D341Med (cell line): Measurements from ENCODE around the gene BTG3.

Source experiments
- DNase-seq: peaks from one replicate; pipeline ENCODE4 v3.0.0; 2012; ENCODE audit warnings: low spot score

BTG3 gene

GRCh38 chr21:17585875-17586450 lies 26.7 kb downstream of the BTG3 start:
- DNase-seq = peak; percentile 38

DNA sequence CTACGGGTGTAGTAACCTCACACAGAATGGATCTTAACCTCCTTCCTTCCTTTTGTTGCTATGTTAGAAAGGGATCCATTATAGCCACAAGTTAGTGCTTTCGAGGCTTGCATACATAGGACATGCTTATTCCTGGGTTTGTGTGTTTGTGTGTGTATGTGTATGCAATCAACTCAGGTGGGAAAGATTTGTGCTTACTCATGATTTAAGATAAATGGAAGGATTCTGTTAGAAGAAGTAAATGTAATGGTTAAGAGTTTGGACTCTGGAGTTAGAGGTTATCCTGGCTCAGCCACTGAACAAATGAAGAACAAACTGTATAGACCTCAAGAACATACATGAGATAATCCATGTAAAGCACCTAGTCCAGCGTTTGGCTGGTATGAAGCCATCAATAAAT lies 28.8 kb downstream of the BTG3 start:
- DNase-seq = no peak

- DNase-seq = no peak
These were observed 32.4 kb downstream of the BTG3 start for GRCh38 chr21:17580319-17580718.

DNA sequence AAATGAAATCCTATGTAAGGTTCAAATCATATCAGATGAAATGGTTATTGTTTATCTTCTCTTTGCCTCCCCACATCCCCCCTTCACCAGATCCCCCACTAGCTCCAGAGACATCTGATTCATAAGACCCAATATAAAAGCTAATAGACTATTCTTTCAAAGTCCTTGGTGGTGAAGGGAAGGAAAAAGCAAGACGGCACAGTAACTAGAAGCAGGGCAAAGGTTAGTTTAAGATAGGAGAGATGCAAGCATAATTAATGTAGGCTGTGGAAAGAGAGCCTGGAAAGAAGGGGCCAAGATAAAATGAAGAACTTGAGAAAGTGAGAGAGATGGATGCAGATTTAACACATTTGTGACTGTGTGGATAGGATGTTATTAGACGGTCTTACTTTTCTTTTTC lies 33.8 kb downstream of the BTG3 start:
- DNase-seq = no peak

DNA sequence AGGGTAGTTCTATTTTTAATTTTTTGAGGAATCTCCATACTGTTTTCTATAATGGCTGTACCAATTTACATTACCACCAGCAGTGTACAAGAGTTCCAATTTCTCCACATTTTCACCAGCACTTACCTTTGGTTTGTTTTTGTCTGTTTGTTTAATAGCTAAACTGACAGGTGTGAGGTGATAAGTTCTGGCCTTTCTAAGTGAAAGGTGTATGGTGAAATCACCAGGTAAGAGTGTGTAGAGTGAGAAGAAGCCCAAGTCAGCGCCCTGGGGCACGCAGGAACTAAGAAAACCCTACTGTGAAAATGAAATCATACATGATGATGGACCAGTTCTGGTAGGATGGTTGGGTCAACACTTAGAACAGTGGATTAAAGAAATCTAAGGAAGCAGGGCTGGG lies 34.5 kb downstream of the BTG3 start:
- no peak for DNase-seq

GRCh38 chr21:17577701-17578100 lies 35.0 kb downstream of the BTG3 start:
- DNase-seq = no peak

DNA sequence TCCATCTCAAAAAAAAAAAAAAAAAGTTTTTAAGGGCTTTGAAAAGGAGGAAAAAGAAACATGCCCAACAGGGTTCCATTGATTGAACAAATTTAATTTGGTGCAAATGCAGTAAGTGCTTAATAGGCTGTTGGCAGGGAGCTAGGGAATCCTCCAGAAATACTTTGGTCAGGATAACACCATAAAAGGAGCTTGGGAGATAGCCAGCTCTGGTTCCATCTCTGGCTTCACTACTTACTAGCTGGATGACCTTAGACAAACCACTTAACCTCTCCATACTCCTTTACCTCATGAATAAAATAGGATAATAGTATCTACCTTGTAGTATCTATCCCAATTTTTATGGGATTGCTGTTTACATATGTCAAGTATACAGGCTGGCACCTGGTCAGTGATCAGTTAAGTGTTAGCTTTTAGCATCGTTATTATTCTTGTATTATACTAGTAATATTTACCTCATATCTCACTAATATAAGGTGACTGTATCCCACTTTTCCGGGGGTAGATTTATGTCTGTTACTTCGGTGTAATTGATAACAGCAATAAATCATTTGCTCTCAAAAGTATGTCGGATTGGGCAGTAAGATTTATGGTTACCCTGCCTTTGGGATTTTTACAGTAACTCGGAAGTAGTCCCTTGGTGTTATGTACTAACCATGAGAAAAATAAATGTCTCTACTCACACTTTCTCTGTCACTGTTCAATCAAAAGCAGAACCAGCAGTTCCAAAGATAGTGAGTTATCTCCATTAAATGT lies 36.4 kb downstream of the BTG3 start:
- DNase-seq = no peak

DNA sequence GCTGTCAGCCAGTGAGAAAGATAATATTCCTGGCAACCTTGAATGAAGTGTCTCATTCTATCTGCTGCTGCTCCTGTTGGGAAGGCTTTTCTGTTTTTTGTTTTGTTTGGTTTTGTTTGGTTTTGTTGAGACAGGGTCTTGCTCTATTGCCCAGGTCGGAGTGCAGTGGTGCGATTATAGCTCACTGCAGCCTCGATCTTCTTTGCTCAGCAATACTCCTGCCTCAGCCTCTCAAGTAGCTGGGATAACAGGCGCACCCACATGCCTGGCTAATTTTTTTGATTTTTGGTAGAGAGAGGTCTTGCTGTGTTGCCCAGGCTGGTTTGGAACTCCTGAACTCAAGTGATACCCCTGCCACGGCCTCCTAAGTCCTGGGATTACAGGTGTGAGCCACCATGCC lies 37.6 kb downstream of the BTG3 start:
- no peak for DNase-seq

- no peak for DNase-seq
These were observed 40.3 kb downstream of the BTG3 start for GRCh38 chr21:17572431-17572830.

- no peak for DNase-seq
These were observed 41.9 kb downstream of the BTG3 start for GRCh38 chr21:17570786-17571185.

GRCh38 chr21:17560377-17561025 lies 52.2 kb downstream of the BTG3 start:
- DNase-seq = no peak

DNA sequence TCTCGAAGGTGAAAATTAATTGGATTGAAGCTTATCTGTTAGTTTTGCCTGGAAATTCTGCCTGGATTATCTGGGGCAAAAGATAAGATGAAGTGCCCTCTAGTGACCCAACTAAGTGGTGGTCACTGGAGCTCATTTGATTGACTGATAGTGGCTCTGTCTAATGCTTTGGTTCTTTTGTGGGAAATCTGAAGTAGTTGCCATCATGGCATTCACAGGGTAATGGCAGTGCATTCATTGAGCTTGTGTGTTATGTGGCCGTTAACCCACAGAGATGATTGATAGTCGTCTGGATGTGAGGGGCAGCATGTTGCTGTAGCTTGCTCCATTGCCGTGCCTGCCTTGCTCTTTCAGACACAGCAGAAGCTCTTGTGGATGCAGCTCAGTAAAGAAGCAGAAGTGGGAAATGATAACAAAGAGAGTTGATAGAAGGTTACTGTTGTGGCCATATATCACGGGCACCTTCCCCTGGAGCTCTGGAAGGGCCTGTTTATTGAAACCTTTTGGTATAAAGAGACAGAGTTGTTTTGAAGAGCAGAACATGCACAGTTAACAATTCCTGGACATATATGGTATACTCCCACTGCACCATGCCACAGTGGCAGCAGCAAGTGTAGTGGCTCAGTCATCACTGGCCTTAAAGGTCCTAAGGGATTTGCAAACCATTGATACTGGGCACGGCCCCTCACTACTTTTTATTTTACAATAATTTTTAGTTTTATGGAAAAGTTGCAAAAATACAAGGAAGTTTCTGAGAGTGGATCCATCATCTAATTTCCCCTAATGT lies 57.8 kb downstream of the BTG3 start:
- peak; percentile 43 for DNase-seq

DNA sequence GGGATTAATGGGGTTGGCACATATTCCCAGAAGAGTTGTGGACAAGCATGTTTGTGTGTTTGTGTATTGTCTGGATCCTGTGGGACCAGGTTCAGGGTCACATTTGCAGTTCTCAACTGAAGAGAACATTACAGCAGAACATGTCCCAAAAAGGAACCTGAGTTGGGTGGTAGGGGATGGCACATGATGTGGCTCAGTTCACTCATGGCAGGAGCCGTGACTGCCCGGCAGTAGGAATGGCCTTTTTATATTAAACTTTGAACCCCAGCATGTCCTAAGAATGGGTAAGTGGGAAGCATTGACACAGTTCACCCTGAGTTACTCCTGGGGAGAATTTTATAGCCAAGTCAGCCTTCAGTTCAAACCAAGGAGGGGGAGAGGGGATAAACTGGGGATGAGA lies 58.6 kb downstream of the BTG3 start:
- no peak for DNase-seq

GRCh38 chr21:17552410-17552809 lies 60.3 kb downstream of the BTG3 start:
- no peak for DNase-seq

DNA sequence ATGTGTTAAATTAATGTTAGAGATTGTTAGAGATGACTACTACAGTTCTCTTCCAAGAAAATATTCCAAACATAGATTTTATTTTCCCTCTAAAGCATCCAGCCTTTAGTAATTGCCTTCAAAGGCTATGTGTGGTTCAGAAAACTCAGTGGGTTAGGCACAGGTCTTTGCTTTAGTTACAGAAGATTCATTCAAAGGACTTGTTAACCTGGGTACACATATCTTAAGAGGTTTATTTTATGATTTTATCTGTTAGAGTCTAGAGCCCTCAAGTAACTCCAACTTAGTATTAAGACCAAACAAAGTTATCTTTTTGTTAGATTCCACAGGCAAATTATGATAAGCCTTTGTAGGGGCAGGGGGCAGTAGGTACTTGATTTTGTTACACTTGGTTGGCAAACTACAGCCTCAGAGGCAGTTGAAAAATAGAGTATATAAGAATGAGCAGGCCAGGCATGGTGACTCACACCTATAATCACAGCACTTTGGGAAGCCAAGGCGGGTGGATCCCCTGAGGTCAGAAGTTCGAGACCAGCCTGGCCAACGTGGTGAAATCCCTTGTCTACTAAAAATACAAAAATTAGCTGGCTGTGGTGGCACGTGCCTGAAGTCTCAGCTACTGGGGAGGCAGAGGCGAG lies 61.9 kb downstream of the BTG3 start:
- DNase-seq = no peak

GRCh38 chr21:17548262-17548661 lies 64.4 kb downstream of the BTG3 start:
- no peak for DNase-seq

- DNase-seq = no peak
These were observed 67.7 kb downstream of the BTG3 start for GRCh38 chr21:17545007-17545406.
